H9 (cell line): Measurements from ENCODE around the gene DRD4. TPM values are rescaled to one million over a fixed set of nuclear protein-coding genes. Genes with fewer than 3 reads are reported as not detected.

ENCODE experiments used
- DNase-seq: peaks from one replicate; pipeline ENCODE4 v3.0.0-alpha.2; 2017
- H2AFZ ChIP-seq: one replicate; pipeline ENCODE4 v1.6.1; 2013; ENCODE audit warnings: mild to moderate bottlenecking, low read length, control low read depth, moderate library complexity
- H2AK5ac ChIP-seq: 2 replicates; pipeline ENCODE4 v1.6.1; 2013; ENCODE audit warnings: low read length, control low read depth, mixed read lengths; ENCODE audit not compliant: insufficient read length
- H2BK120ac ChIP-seq: one replicate; pipeline ENCODE4 v1.6.1; 2013; ENCODE audit warnings: low read depth, mild to moderate bottlenecking, low read length, control low read depth, inconsistent platforms; ENCODE audit not compliant: poor library complexity, severe bottlenecking
- H2BK12ac ChIP-seq: 2 replicates; pipeline ENCODE4 v1.6.1; 2013; ENCODE audit warnings: low read length, control low read depth, mixed read lengths, low read depth; ENCODE audit not compliant: insufficient read length
- H2BK15ac ChIP-seq: 2 replicates; pipeline ENCODE4 v1.6.1; 2013; ENCODE audit warnings: low read depth, low read length, control low read depth
- H2BK20ac ChIP-seq: one replicate; pipeline ENCODE4 v1.6.1; 2013; ENCODE audit warnings: low read depth, mild to moderate bottlenecking, low read length, control low read depth, inconsistent platforms; ENCODE audit not compliant: poor library complexity, severe bottlenecking
- H2BK5ac ChIP-seq: 2 replicates; pipeline ENCODE4 v1.6.1; 2013; ENCODE audit warnings: low read length, control low read depth, mixed read lengths; ENCODE audit not compliant: insufficient read length
- H3K14ac ChIP-seq: 2 replicates; pipeline ENCODE4 v1.6.1; 2013; ENCODE audit warnings: low read length, control low read depth; ENCODE audit not compliant: insufficient read depth
- H3K18ac ChIP-seq: 2 replicates; pipeline ENCODE4 v1.6.1; 2013; ENCODE audit warnings: low read depth, mild to moderate bottlenecking, mixed read lengths, low read length, control low read depth; ENCODE audit not compliant: insufficient read length
- H3K23ac ChIP-seq: 2 replicates; pipeline ENCODE4 v1.6.1; 2013; ENCODE audit warnings: low read length, control low read depth, mixed read lengths, low read depth; ENCODE audit not compliant: insufficient read length
- H3K23me2 ChIP-seq: 2 replicates; pipeline ENCODE4 v1.6.1; 2013; ENCODE audit warnings: low read depth, mild to moderate bottlenecking, mixed read lengths, low read length, control low read depth; ENCODE audit not compliant: insufficient read length, poor library complexity, severe bottlenecking
- H3K27ac ChIP-seq: 2 replicates; pipeline ENCODE4 v1.5.1; 2013; ENCODE audit warnings: low read length, control low read depth, mixed read lengths, low read depth; ENCODE audit not compliant: insufficient read length
- H3K27me3 ChIP-seq: 2 replicates; pipeline ENCODE4 v1.6.1; 2013; ENCODE audit warnings: low read length, control low read depth, inconsistent platforms; ENCODE audit not compliant: insufficient read depth
- H3K4ac ChIP-seq: 2 replicates; pipeline ENCODE4 v1.6.1; 2013; ENCODE audit warnings: low read depth, mild to moderate bottlenecking, control low read depth, inconsistent platforms, low read length, moderate library complexity
- H3K4me1 ChIP-seq: 2 replicates; pipeline ENCODE4 v1.6.1; 2013; ENCODE audit warnings: low read length, control low read depth, inconsistent platforms; ENCODE audit not compliant: insufficient read depth
- H3K4me2 ChIP-seq: 2 replicates; pipeline ENCODE4 v1.6.1; 2013; ENCODE audit warnings: low read length, control low read depth, mixed read lengths; ENCODE audit not compliant: insufficient read length, insufficient read depth
- H3K56ac ChIP-seq: 2 replicates; pipeline ENCODE4 v1.6.1; 2013; ENCODE audit warnings: low read depth, mild to moderate bottlenecking, mixed read lengths, low read length, control low read depth; ENCODE audit not compliant: insufficient read length
- H3K79me1 ChIP-seq: 2 replicates; pipeline ENCODE4 v1.6.1; 2013; ENCODE audit warnings: low read depth, mild to moderate bottlenecking, moderate library complexity, low read length, control low read depth, inconsistent platforms; ENCODE audit not compliant: insufficient read depth, poor library complexity, severe bottlenecking
- H3K79me2 ChIP-seq: 2 replicates; pipeline ENCODE4 v1.6.1; 2013; ENCODE audit warnings: low read length, control low read depth, inconsistent platforms; ENCODE audit not compliant: insufficient read depth
- H3K9ac ChIP-seq: 2 replicates; pipeline ENCODE4 v1.6.1; 2013; ENCODE audit warnings: low read length, control low read depth, mixed read lengths; ENCODE audit not compliant: insufficient read length; ENCODE audit errors: extremely low read depth
- H3K9me3 ChIP-seq: one replicate; pipeline ENCODE4 v1.6.1; 2013; ENCODE audit warnings: low read depth, low read length, inconsistent platforms; ENCODE audit not compliant: control insufficient read depth
- H3T11ph ChIP-seq: one replicate; pipeline ENCODE4 v1.6.1; 2013; ENCODE audit warnings: mild to moderate bottlenecking, low read length, control low read depth, inconsistent platforms
- H4K20me1 ChIP-seq: one replicate; pipeline ENCODE4 v1.6.1; 2013; ENCODE audit not compliant: control insufficient read depth, insufficient read length, insufficient read depth
- H4K5ac ChIP-seq: 2 replicates; pipeline ENCODE4 v1.6.1; 2013; ENCODE audit warnings: low read depth, mild to moderate bottlenecking, mixed read lengths, low read length, control low read depth; ENCODE audit not compliant: insufficient read length
- H4K8ac ChIP-seq: replicated peaks from 2 replicates; pipeline ENCODE4 v1.6.1; 2013; ENCODE audit warnings: low read length, control low read depth, mixed read lengths, low read depth; ENCODE audit not compliant: insufficient read length
- H4K91ac ChIP-seq: 2 replicates; pipeline ENCODE4 v1.6.1; 2013; ENCODE audit warnings: low read depth, mild to moderate bottlenecking, moderate library complexity, mixed read lengths, low read length, control low read depth; ENCODE audit not compliant: insufficient read length
- H3K27ac Mint-ChIP-seq, 3 experiments: 2 replicates in 2 of 3; 3 replicates in 1 of 3; pipeline ENCODE4 v1.8.0; 2020 to 2021; ENCODE audit warnings: mixed read lengths in 3 of 3, mild to moderate bottlenecking in 1 of 3, moderate library complexity in 1 of 3
- H3K27me3 Mint-ChIP-seq: 2 replicates; pipeline ENCODE4 v1.8.0; 2021; ENCODE audit warnings: low read depth, mild to moderate bottlenecking, moderate library complexity, mixed read lengths
- H3K36me3 Mint-ChIP-seq, 3 experiments: 2 replicates in 2 of 3; 3 replicates in 1 of 3; pipeline ENCODE4 v1.8.0; 2020 to 2021; ENCODE audit warnings: low read depth in 3 of 3, mixed read lengths in 3 of 3; ENCODE audit not compliant: insufficient read depth in 1 of 3
- H3K4me1 Mint-ChIP-seq, 2 experiments: 2 replicates each; pipeline ENCODE4 v1.8.0; 2020; ENCODE audit warnings: mixed read lengths in 2 of 2
- H3K4me3 Mint-ChIP-seq, 2 experiments: 2 replicates in 1 of 2; 3 replicates in 1 of 2; pipeline ENCODE4 v1.8.0; 2020 to 2021; ENCODE audit warnings: mild to moderate bottlenecking in 2 of 2, mixed read lengths in 2 of 2, moderate library complexity in 1 of 2
- H3K9me3 Mint-ChIP-seq, 2 experiments: 2 replicates in 1 of 2; 3 replicates in 1 of 2; pipeline ENCODE4 v1.8.0; 2020; ENCODE audit warnings: mild to moderate bottlenecking in 2 of 2, mixed read lengths in 2 of 2, moderate library complexity in 1 of 2
- CTCF ChIP-seq: fragments of 200-600 bp; sonication (generic); conservative IDR thresholded peaks from 3 replicates; pipeline ENCODE4 v1.8.0; 2021; ENCODE audit warnings: antibody characterized with exemption, mild to moderate bottlenecking
- WGBS: extraction: QIAGEN DNeasy Blood & Tissue Kit; methylation state at CpG from one replicate; pipeline ENCODE4 v1.1.7; 2013; ENCODE audit warnings: missing lambda C conversion rate, low lambda C conversion rate, mixed read lengths; ENCODE audit not compliant: insufficient read length; ENCODE audit errors: extremely low coverage; 5-methylcytosine and 5-hydroxymethylcytosine counted together
- total RNA-seq: library from RNA; stranded (reverse); gene quantifications from 2 replicates; pipeline ENCODE4 v1.2.1, GENCODE V29; 2021

Gene DRD4
- total RNA-seq, 1 experiment from 2014 or later = 6.8 TPM

- H4K91ac ChIP-seq = no peak overlapping the region
- no peaks in the 10 kb centered on the region for H3K79me2 ChIP-seq
- H4K20me1 ChIP-seq = no peaks in the 10 kb centered on the region
- no peak overlapping the region for H4K5ac ChIP-seq
- H4K8ac ChIP-seq = no peak overlapping the region
- H2BK120ac ChIP-seq = no peak overlapping the region
- H3K9ac ChIP-seq = no peak overlapping the region
- H3K4me1 Mint-ChIP-seq = peaks cover 9 to 24% of the 10 kb centered on the region in 2 experiments
- H2AFZ ChIP-seq = no peak overlapping the region
- H3K27me3 Mint-ChIP-seq = peaks cover 28% of the 10 kb centered on the region
- DNase-seq = no peak
- no peak overlapping the region for H3K4ac ChIP-seq
- peaks cover 6% of the 10 kb centered on the region; the same call in 1 of the 2 replicates for H3K27me3 ChIP-seq
- H3K4me1 ChIP-seq = no peaks in the 10 kb centered on the region
- no CpG with 5 or more reads among the region's 22 CpGs for WGBS
- no peak for TF ChIP-seq CTCF
- H3K27ac ChIP-seq = no peak overlapping the region
- H3K27ac Mint-ChIP-seq = no peak overlapping the region
- no peaks in the 10 kb centered on the region; a peak in 1 of 5 replicates for H3K9me3 Mint-ChIP-seq
- peaks cover 0 to 3% (median 0%) of the 10 kb centered on the region in 3 experiments; a peak in 3 of 7 replicates for H3K36me3 Mint-ChIP-seq
- H3T11ph ChIP-seq = no peak overlapping the region
- no peak overlapping the region for H2BK12ac ChIP-seq
- H3K9me3 ChIP-seq = no peaks in the 10 kb centered on the region
- no peak overlapping the region for H3K18ac ChIP-seq
- H3K56ac ChIP-seq = no peak overlapping the region
- H3K23me2 ChIP-seq = no peaks in the 10 kb centered on the region
- H2AK5ac ChIP-seq = no peak overlapping the region
- H3K14ac ChIP-seq = no peak overlapping the region
- H3K4me3 Mint-ChIP-seq = no peak overlapping the region
- no peak overlapping the region for H3K23ac ChIP-seq
- no peak overlapping the region for H2BK15ac ChIP-seq
- H2BK5ac ChIP-seq = no peak overlapping the region
- H3K4me2 ChIP-seq = no peak overlapping the region
- H2BK20ac ChIP-seq = no peak overlapping the region
- no peaks in the 10 kb centered on the region for H3K79me1 ChIP-seq
Observed at GRCh38 chr11:625636-626268, 11.3 kb upstream of the DRD4 start.
